Peyer's patch (tissue), 4 donors: ENCODE results near the gene KAT2B.

Experiments used
- POLR2A ChIP-seq, 2 donors: fragments of 450-650 bp; IDR thresholded peaks; one replicate each; pipeline ENCODE4 v1.5.1; 2017; ENCODE audit warnings: antibody characterized with exemption in 2 of 2, mild to moderate bottlenecking in 2 of 2, moderate library complexity in 2 of 2
- TF ChIP-seq, protein P1 (sequence below), 6 experiments: fragments of 450-650 bp in 4 of 6; fragments of 200-600 bp in 2 of 6; sonication (generic) in 1 of 6; IDR thresholded peaks; one replicate each; pipeline ENCODE4 v1.5.1; 2017 to 2019; ENCODE audit warnings: antibody characterized with exemption in 6 of 6, mild to moderate bottlenecking in 3 of 6, moderate library complexity in 1 of 6

DNA sequence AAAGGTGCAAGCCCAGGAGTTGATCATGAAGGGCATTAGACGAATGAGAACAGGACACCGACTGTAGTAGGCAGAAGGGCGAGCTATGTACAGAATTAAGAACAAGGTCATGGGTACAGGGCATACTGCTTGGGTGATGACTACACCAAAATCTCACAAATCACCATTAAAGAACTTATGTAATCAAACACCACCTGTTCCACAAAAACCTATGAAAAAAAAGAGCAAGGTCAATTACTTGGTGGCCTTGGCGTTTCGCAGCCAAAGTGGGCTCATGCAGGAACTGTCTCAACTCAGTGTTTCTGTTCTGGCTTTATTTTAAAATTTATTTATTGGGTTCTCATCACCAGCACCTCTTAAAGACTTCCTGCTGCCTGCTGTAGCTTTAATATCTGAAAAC is 2.1 kb downstream of the KAT2B start:
- TF ChIP-seq, protein P1, sequence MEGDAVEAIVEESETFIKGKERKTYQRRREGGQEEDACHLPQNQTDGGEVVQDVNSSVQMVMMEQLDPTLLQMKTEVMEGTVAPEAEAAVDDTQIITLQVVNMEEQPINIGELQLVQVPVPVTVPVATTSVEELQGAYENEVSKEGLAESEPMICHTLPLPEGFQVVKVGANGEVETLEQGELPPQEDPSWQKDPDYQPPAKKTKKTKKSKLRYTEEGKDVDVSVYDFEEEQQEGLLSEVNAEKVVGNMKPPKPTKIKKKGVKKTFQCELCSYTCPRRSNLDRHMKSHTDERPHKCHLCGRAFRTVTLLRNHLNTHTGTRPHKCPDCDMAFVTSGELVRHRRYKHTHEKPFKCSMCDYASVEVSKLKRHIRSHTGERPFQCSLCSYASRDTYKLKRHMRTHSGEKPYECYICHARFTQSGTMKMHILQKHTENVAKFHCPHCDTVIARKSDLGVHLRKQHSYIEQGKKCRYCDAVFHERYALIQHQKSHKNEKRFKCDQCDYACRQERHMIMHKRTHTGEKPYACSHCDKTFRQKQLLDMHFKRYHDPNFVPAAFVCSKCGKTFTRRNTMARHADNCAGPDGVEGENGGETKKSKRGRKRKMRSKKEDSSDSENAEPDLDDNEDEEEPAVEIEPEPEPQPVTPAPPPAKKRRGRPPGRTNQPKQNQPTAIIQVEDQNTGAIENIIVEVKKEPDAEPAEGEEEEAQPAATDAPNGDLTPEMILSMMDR (IDR thresholded peaks at IDR 0.05) = no peak
- no peak for TF ChIP-seq POLR2A (IDR thresholded peaks at IDR 0.05)
